Caco-2 (cell line): ENCODE data around the gene PTS. TPM values are rescaled to one million over a fixed set of nuclear protein-coding genes. Genes with fewer than 3 reads are reported as not detected.
"Not testable (repeated sequence)": the region's sequence is repeated elsewhere in the genome, so short reads cannot be mapped to it uniquely, and the experiment has no call there.

Experiments used
- BruUV-seq: library from RNA; stranded (reverse); fragments of 400-500 nt; replicated peaks from 2 replicates; lab custom pipeline; 2021; lab: Mats Ljungman, UMichigan
- CTCF ChIA-PET: fragments of 300-600 bp; sonication (Branson Sonifier 250); formaldehyde crosslinking; loops from one replicate; lab custom pipeline; 2022; ENCODE audit warnings: antibody characterized with exemption; lab: Charles Lee
- POLR2A ChIA-PET: fragments of 300-600 bp; sonication (Branson Sonifier 250); formaldehyde crosslinking; loops from one replicate; lab custom pipeline; 2022; ENCODE audit warnings: antibody characterized with exemption; lab: Charles Lee
- DNase-seq, 2 experiments: peaks; one replicate each; pipeline versions ENCODE4 v3.0.0 to v3.0.0-alpha.2; 2020 to 2022
- H3K27me3 ChIP-seq: replicated peaks from 2 replicates; pipeline ENCODE4 v1.6.0; 2011; ENCODE audit warnings: low read length; ENCODE audit not compliant: control insufficient read depth, insufficient read depth
- H3K36me3 ChIP-seq: 2 replicates; pipeline ENCODE4 v1.5.1; 2011; ENCODE audit warnings: low read length; ENCODE audit not compliant: control insufficient read depth, insufficient read depth
- H3K4me1 ChIP-seq: fragments of 250-450 bp; sonication (Bioruptor Pico); 2 replicates; pipeline ENCODE4 v1.5.1; 2020; ENCODE audit warnings: mild to moderate bottlenecking
- H3K4me3 ChIP-seq: 2 replicates; pipeline ENCODE4 v1.5.1; 2011; ENCODE audit warnings: low read depth, mild to moderate bottlenecking, control low read depth, low read length
- H3K9me3 ChIP-seq: fragments of 250-450 bp; sonication (Bioruptor Pico); 2 replicates; pipeline ENCODE4 v1.5.1; 2020; ENCODE audit warnings: mild to moderate bottlenecking, moderate library complexity
- H3K27ac Mint-ChIP-seq: one replicate; pipeline ENCODE4 v1.8.0; 2022; ENCODE audit warnings: mixed read lengths; ENCODE audit not compliant: unreplicated experiment
- H3K27me3 Mint-ChIP-seq: one replicate; pipeline ENCODE4 v1.8.0; 2022; ENCODE audit warnings: mixed read lengths; ENCODE audit not compliant: insufficient read depth, unreplicated experiment
- H3K36me3 Mint-ChIP-seq: one replicate; pipeline ENCODE4 v1.8.0; 2022; ENCODE audit warnings: mild to moderate bottlenecking, mixed read lengths; ENCODE audit not compliant: insufficient read depth, unreplicated experiment
- H3K4me1 Mint-ChIP-seq: one replicate; pipeline ENCODE4 v1.8.0; 2022; ENCODE audit warnings: low read depth, mixed read lengths; ENCODE audit not compliant: unreplicated experiment
- H3K4me3 Mint-ChIP-seq: one replicate; pipeline ENCODE4 v1.8.0; 2022; ENCODE audit warnings: mild to moderate bottlenecking, moderate library complexity, mixed read lengths; ENCODE audit not compliant: unreplicated experiment
- H3K9me3 Mint-ChIP-seq: one replicate; pipeline ENCODE4 v1.8.0; 2022; ENCODE audit warnings: mixed read lengths; ENCODE audit not compliant: unreplicated experiment
- intact Hi-C: fragments of 100-400 bp; cut with micrococcal nuclease; formaldehyde crosslinking; loops from one replicate; pipeline ENCODE4 v1.10.0; 2022; ENCODE audit not compliant: unreplicated experiment
- total RNA-seq: library from RNA; stranded (reverse); gene quantifications from 2 replicates; pipeline ENCODE4 v1.2.3, GENCODE V29; 2022
- TF ChIP-seq, protein P1 (sequence below), 2 experiments: fragments of 200-600 bp in 1 of 2; IDR thresholded peaks; 1 replicate in 1 of 2; 2 replicates in 1 of 2; pipeline versions ENCODE4 v1.5.1 to v1.8.0; 2011 to 2022; ENCODE audit warnings: antibody characterized with exemption in 1 of 2, control low read depth in 1 of 2, inconsistent platforms in 1 of 2, low read depth in 1 of 2, low read length in 1 of 2, mild to moderate bottlenecking in 1 of 2, moderate library complexity in 1 of 2; ENCODE audit not compliant: insufficient read depth in 1 of 2, severe bottlenecking in 1 of 2, unreplicated experiment in 1 of 2

Gene PTS
- total RNA-seq, 1 experiment from 2014 or later, result 78.0 TPM

GRCh38 chr11:112195951-112196351 is 30.3 kb upstream of the PTS start:
- H3K27ac Mint-ChIP-seq, result no peak overlapping the region
- no peaks in the 10 kb centered on the region for H3K36me3 ChIP-seq
- DNase-seq, result peak in 1 of 2 experiments; percentile 46
- no peaks in the 10 kb centered on the region for H3K27me3 Mint-ChIP-seq
- H3K27me3 ChIP-seq, result no peaks in the 10 kb centered on the region
- H3K4me3 Mint-ChIP-seq, result no peak overlapping the region
- no peaks in the 10 kb centered on the region for H3K36me3 Mint-ChIP-seq
- intact Hi-C loops, result no loop called here
- no peaks in the 10 kb centered on the region for H3K4me1 Mint-ChIP-seq
- H3K9me3 ChIP-seq, result no peaks in the 10 kb centered on the region
- H3K9me3 Mint-ChIP-seq, result no peaks in the 10 kb centered on the region
- peaks cover 9% of the 10 kb centered on the region; the same call in 1 of the 2 replicates for H3K4me1 ChIP-seq
- no TSS peak for BruUV-seq
- ChIA-PET POLR2A (interaction anchor here (0.7 kb wide), 1 partner anchor 25 kb away, joined by 3 read pairs; no protein-coding TSS in a partner anchor), CTCF (interaction anchor here (0.5 to 1.1 kb wide), 2 partner anchors 9 to 75 kb away, joined by 3 to 4 read pairs; no protein-coding TSS in a partner anchor)
- TF ChIP-seq, protein P1, sequence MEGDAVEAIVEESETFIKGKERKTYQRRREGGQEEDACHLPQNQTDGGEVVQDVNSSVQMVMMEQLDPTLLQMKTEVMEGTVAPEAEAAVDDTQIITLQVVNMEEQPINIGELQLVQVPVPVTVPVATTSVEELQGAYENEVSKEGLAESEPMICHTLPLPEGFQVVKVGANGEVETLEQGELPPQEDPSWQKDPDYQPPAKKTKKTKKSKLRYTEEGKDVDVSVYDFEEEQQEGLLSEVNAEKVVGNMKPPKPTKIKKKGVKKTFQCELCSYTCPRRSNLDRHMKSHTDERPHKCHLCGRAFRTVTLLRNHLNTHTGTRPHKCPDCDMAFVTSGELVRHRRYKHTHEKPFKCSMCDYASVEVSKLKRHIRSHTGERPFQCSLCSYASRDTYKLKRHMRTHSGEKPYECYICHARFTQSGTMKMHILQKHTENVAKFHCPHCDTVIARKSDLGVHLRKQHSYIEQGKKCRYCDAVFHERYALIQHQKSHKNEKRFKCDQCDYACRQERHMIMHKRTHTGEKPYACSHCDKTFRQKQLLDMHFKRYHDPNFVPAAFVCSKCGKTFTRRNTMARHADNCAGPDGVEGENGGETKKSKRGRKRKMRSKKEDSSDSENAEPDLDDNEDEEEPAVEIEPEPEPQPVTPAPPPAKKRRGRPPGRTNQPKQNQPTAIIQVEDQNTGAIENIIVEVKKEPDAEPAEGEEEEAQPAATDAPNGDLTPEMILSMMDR (IDR thresholded peaks at IDR 0.05; ENCODE audit: insufficient read depth in 1 of 2, low read depth in 1 of 2, low read length in 1 of 2, severe bottlenecking in 1 of 2, unreplicated experiment in 1 of 2), result no peak
- no peak overlapping the region for H3K4me3 ChIP-seq

DNA sequence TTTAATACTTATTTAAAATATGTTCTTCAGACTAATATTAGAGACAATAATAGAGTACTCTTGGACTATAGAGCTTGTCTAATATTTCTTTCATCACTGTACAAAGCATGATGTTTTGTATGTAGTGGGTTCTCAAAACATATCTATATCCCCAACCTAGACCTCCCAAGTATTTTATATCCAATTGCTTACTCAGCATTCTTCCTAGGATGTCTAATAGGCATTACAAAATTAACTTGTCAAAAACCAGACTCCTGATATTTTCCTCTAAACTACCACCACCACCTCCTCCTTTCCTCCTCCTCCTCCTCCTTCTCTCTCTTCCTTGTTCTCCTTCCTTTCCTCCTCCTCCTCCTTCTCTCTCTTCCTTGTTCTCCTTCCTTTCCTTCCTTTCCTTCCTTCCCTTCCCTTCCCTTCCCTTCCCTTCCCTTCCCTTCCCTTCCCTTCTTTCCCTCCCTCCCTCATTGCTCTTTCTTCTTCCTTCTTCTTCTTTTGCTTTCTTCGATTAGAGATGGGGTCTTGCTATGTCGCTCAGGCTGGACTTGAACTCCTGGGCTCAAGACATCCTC is 29.6 kb upstream of the PTS start:
- CTCF ChIA-PET, result no interaction called here
- H3K4me3 Mint-ChIP-seq, result no peak overlapping the region
- DNase-seq, result no peak
- no peak overlapping the region for H3K27ac Mint-ChIP-seq
- Histone ChIP-seq H3K27me3 (no peaks in the 10 kb centered on the region), H3K4me3 (no peak overlapping the region), H3K9me3 (no peaks in the 10 kb centered on the region), H3K4me1 (peaks cover 9% of the 10 kb centered on the region; the same call in 1 of the 2 replicates), H3K36me3 (no peaks in the 10 kb centered on the region)
- BruUV-seq, result no TSS peak
- POLR2A ChIA-PET, result interaction anchor here (0.7 kb wide), 1 partner anchor 25 kb away, joined by 3 read pairs; no protein-coding TSS in a partner anchor
- H3K27me3 Mint-ChIP-seq, result no peaks in the 10 kb centered on the region
- no peaks in the 10 kb centered on the region for H3K4me1 Mint-ChIP-seq
- no peaks in the 10 kb centered on the region for H3K9me3 Mint-ChIP-seq
- no peaks in the 10 kb centered on the region for H3K36me3 Mint-ChIP-seq
- intact Hi-C loops, result no loop called here
- TF ChIP-seq, protein P1 (IDR thresholded peaks at IDR 0.05; ENCODE audit: insufficient read depth in 1 of 2, low read depth in 1 of 2, low read length in 1 of 2, severe bottlenecking in 1 of 2, unreplicated experiment in 1 of 2), result no peak

GRCh38 chr11:112199101-112199500 is 27.1 kb upstream of the PTS start:
- H3K27me3 Mint-ChIP-seq, BruUV-seq, H3K27ac Mint-ChIP-seq, intact Hi-C loops, DNase-seq, POLR2A ChIA-PET, H3K4me3 Mint-ChIP-seq, CTCF ChIA-PET, H3K36me3 ChIP-seq, H3K9me3 Mint-ChIP-seq, H3K4me1 ChIP-seq, H3K9me3 ChIP-seq, H3K27me3 ChIP-seq, H3K4me1 Mint-ChIP-seq, H3K36me3 Mint-ChIP-seq, H3K4me3 ChIP-seq: not testable (repeated sequence)
